ENCODE measurements around the gene ZNF335. TPM values are rescaled to one million over a fixed set of nuclear protein-coding genes. Genes with fewer than 3 reads are reported as not detected.

Gene ZNF335
- total RNA-seq, 6 donors from 2014 or later, result 17.4 to 41.9 (median 23.0) TPM

- Histone ChIP-seq H3K4me1 (peaks cover 8 to 33% (median 23%) of the 10 kb centered on the region in 4 donors), H3K36me3 (no peaks in the 10 kb centered on the region), H3K27ac (no peak overlapping the region), H3K4me3 (no peak overlapping the region), H3K27me3 (peaks cover 0 to 23% (median 11%) of the 10 kb centered on the region in 4 donors), H3K9me3 (no peaks in the 10 kb centered on the region)
- DNase-seq (no peak), ATAC-seq (ENCODE audit: low FRiP score in 2 of 2) (no peak)
- TF ChIP-seq POLR2AphosphoS5 (IDR thresholded peaks at IDR 0.05), result no peak
- TF ChIP-seq POLR2A (IDR thresholded peaks at IDR 0.05), result no peak
- no peak for TF ChIP-seq CTCF (IDR thresholded peaks at IDR 0.05)
- no peak for TF ChIP-seq EP300 (IDR thresholded peaks at IDR 0.05)
- WGBS, 2 donors, result 59 to 62% methylated on average over 4 of the region's 4 CpGs
These were observed 45.3 kb upstream of the ZNF335 start for GRCh38 chr20:46017272-46017671.

- TF ChIP-seq CTCF (IDR thresholded peaks at IDR 0.05), result no peak
- no peak for TF ChIP-seq POLR2A (IDR thresholded peaks at IDR 0.05)
- no peak for TF ChIP-seq POLR2AphosphoS5 (IDR thresholded peaks at IDR 0.05)
- TF ChIP-seq EP300 (IDR thresholded peaks at IDR 0.05), result no peak
- no peaks in the 10 kb centered on the region for H3K36me3 ChIP-seq
- no peak overlapping the region for H3K27ac ChIP-seq
- DNase-seq (no peak), ATAC-seq (ENCODE audit: low FRiP score in 2 of 2) (no peak)
- peak overlapping the region in 1 of 4 donors; percentile 18 for H3K4me3 ChIP-seq
- peaks cover 0 to 33% (median 17%) of the 10 kb centered on the region in 4 donors for H3K27me3 ChIP-seq
- 64 to 67% methylated on average over 7 of the region's 7 CpGs for WGBS, 2 donors
- H3K4me1 ChIP-seq, result peaks cover 7 to 30% (median 16%) of the 10 kb centered on the region in 4 donors
- H3K9me3 ChIP-seq, result no peaks in the 10 kb centered on the region
These were observed 42.8 kb upstream of the ZNF335 start for GRCh38 chr20:46014517-46015396.

GRCh38 chr20:46013829-46014516, 42.0 kb upstream of the ZNF335 start:
- DNase-seq (peak; percentile 67 to 94), ATAC-seq (ENCODE audit: low FRiP score in 2 of 2) (peak; percentile 48 to 79)
- TF ChIP-seq CTCF (IDR thresholded peaks at IDR 0.05), result peak; percentile 65 to 94 (median 89)
- TF ChIP-seq POLR2A (IDR thresholded peaks at IDR 0.05), result no peak
- TF ChIP-seq POLR2AphosphoS5 (IDR thresholded peaks at IDR 0.05), result no peak
- WGBS, 2 donors, result 0 to 3% methylated on average over 15 to 32 of the region's 67 CpGs
- H3K36me3 ChIP-seq, result no peaks in the 10 kb centered on the region
- no peak overlapping the region for H3K27ac ChIP-seq
- H3K4me3 ChIP-seq, result peak overlapping the region in 3 of 4 donors; percentile 14 to 18 (median 15)
- peaks cover 7 to 32% (median 16%) of the 10 kb centered on the region in 4 donors for H3K4me1 ChIP-seq
- no peaks in the 10 kb centered on the region for H3K9me3 ChIP-seq
- H3K27me3 ChIP-seq, result peaks cover 0 to 33% (median 18%) of the 10 kb centered on the region in 4 donors

GRCh38 chr20:46013322-46013828, 41.4 kb upstream of the ZNF335 start:
- Histone ChIP-seq H3K4me3 (peak overlapping the region in 1 of 4 donors; percentile 18), H3K9me3 (no peaks in the 10 kb centered on the region), H3K27ac (peak overlapping the region in 1 of 4 donors; percentile 26), H3K27me3 (peaks cover 0 to 33% (median 18%) of the 10 kb centered on the region in 4 donors), H3K36me3 (no peaks in the 10 kb centered on the region), H3K4me1 (peaks cover 9 to 38% (median 18%) of the 10 kb centered on the region in 4 donors)
- WGBS, 2 donors, result 1 to 23% methylated on average over 14 to 28 of the region's 29 CpGs
- no peak for TF ChIP-seq POLR2A (IDR thresholded peaks at IDR 0.05)
- TF ChIP-seq EP300 (IDR thresholded peaks at IDR 0.05), result no peak
- DNase-seq (peak in 1 of 2 donors; percentile 77), ATAC-seq (ENCODE audit: low FRiP score in 2 of 2) (no peak)

GRCh38 chr20:46012921-46013320, 40.9 kb upstream of the ZNF335 start:
- Histone ChIP-seq H3K4me1 (peaks cover 12 to 42% (median 23%) of the 10 kb centered on the region in 4 donors), H3K27me3 (peaks cover 0 to 33% (median 18%) of the 10 kb centered on the region in 4 donors), H3K27ac (peak overlapping the region in 1 of 4 donors; percentile 26), H3K36me3 (no peaks in the 10 kb centered on the region), H3K4me3 (no peak overlapping the region), H3K9me3 (no peaks in the 10 kb centered on the region)
- TF ChIP-seq POLR2AphosphoS5 (IDR thresholded peaks at IDR 0.05) (no peak), CTCF (IDR thresholded peaks at IDR 0.05) (no peak), POLR2A (IDR thresholded peaks at IDR 0.05) (no peak), EP300 (IDR thresholded peaks at IDR 0.05) (no peak)
- ATAC-seq (ENCODE audit: low FRiP score in 2 of 2) (no peak), DNase-seq (no peak)
- 45 to 55% methylated on average over 7 to 10 of the region's 10 CpGs for WGBS, 2 donors
